Suppressor macrophage treated with lipopolysaccharide for 4 hours (primary cell): ENCODE measurements around the gene ITGA6.

ENCODE experiments used
- DNase-seq: peaks from one replicate; pipeline ENCODE4 v3.0.0-alpha.2; 2020

Gene ITGA6

GRCh38 chr2:172442072-172442895, 14.9 kb downstream of the ITGA6 start:
- DNase-seq, result peak; percentile 39

- DNase-seq, result no peak
These were observed 18.5 kb downstream of the ITGA6 start for GRCh38 chr2:172445851-172446250.

GRCh38 chr2:172446474-172447063, 19.2 kb downstream of the ITGA6 start:
- peak; percentile 76 for DNase-seq

GRCh38 chr2:172447811-172448493, 20.6 kb downstream of the ITGA6 start:
- no peak for DNase-seq

GRCh38 chr2:172448544-172449267, 21.3 kb downstream of the ITGA6 start:
- no peak for DNase-seq

- no peak for DNase-seq
These were observed 22.6 kb downstream of the ITGA6 start for GRCh38 chr2:172449911-172450550.

- DNase-seq, result no peak
These were observed 24.5 kb downstream of the ITGA6 start for GRCh38 chr2:172451923-172452322.

- no peak for DNase-seq
These were observed 25.5 kb downstream of the ITGA6 start for GRCh38 chr2:172452845-172453244.

GRCh38 chr2:172454404-172455120, 27.2 kb downstream of the ITGA6 start:
- DNase-seq, result no peak

- DNase-seq, result no peak
These were observed 27.7 kb downstream of the ITGA6 start for GRCh38 chr2:172455121-172455515.

GRCh38 chr2:172456002-172456401, 28.6 kb downstream of the ITGA6 start:
- no peak for DNase-seq

GRCh38 chr2:172457536-172457935, 30.1 kb downstream of the ITGA6 start:
- DNase-seq, result no peak

- DNase-seq, result no peak
These were observed 31.3 kb downstream of the ITGA6 start for GRCh38 chr2:172458561-172459124.

GRCh38 chr2:172460780-172461201, 33.4 kb downstream of the ITGA6 start:
- DNase-seq, result peak; percentile 31

GRCh38 chr2:172461591-172462372, 34.4 kb downstream of the ITGA6 start:
- peak; percentile 62 for DNase-seq

GRCh38 chr2:172462373-172462848, 35.0 kb downstream of the ITGA6 start:
- peak; percentile 28 for DNase-seq

GRCh38 chr2:172462849-172463381, 35.5 kb downstream of the ITGA6 start:
- DNase-seq, result no peak

- no peak for DNase-seq
These were observed 37.2 kb downstream of the ITGA6 start for GRCh38 chr2:172464400-172465129.
